WTC11 (cell line): Measurements from ENCODE around the gene MAP7. TPM values are rescaled to one million over a fixed set of nuclear protein-coding genes. Genes with fewer than 3 reads are reported as not detected.

Experiments used
- ATAC-seq: fragments of 200-7000 bp; cut with Tn5 transposase; 2 replicates; pipeline ENCODE4 v1.10.0; 2021; ENCODE audit warnings: mild to moderate bottlenecking, moderate library complexity
- CTCF ChIA-PET: fragments of 300-600 bp; sonication (Branson Sonifier 250); formaldehyde crosslinking; loops from one replicate; lab custom pipeline; 2021; ENCODE audit warnings: antibody characterized with exemption; lab: Charles Lee
- POLR2A ChIA-PET: fragments of 350-600 bp; sonication (Branson Sonifier 250); formaldehyde crosslinking; loops from one replicate; lab custom pipeline; 2021; ENCODE audit warnings: antibody characterized with exemption; lab: Charles Lee
- DNase-seq: peaks from one replicate; pipeline ENCODE4 v3.0.0; 2021; ENCODE audit warnings: low spot score
- H3K27ac Mint-ChIP-seq: 2 replicates; pipeline ENCODE4 v1.8.0; 2021; ENCODE audit warnings: mixed read lengths
- H3K27me3 Mint-ChIP-seq: 2 replicates; pipeline ENCODE4 v1.8.0; 2021; ENCODE audit warnings: low read depth, mild to moderate bottlenecking, moderate library complexity, mixed read lengths
- H3K36me3 Mint-ChIP-seq: 2 replicates; pipeline ENCODE4 v1.8.0; 2021; ENCODE audit warnings: mixed read lengths
- H3K4me1 Mint-ChIP-seq: 2 replicates; pipeline ENCODE4 v1.8.0; 2022; ENCODE audit warnings: mixed read lengths
- H3K4me3 Mint-ChIP-seq: 2 replicates; pipeline ENCODE4 v1.8.0; 2021; ENCODE audit warnings: mild to moderate bottlenecking, moderate library complexity, mixed read lengths
- H3K9me3 Mint-ChIP-seq: 2 replicates; pipeline ENCODE4 v1.8.0; 2021; ENCODE audit warnings: mixed read lengths
- ATF1 ChIP-seq: sonication (generic); formaldehyde crosslinking; IDR thresholded peaks from 2 replicates; pipeline ENCODE4 v1.8.1; 2023; ENCODE audit warnings: mild to moderate bottlenecking, moderate library complexity, missing genetic modification reagents
- CBFB ChIP-seq: sonication (generic); formaldehyde crosslinking; IDR thresholded peaks from 2 replicates; pipeline ENCODE4 v1.8.1; 2022; ENCODE audit warnings: mild to moderate bottlenecking, low read depth, missing genetic modification reagents
- CREB1 ChIP-seq: sonication (generic); formaldehyde crosslinking; IDR thresholded peaks from 2 replicates; pipeline ENCODE4 v1.8.0; 2023; ENCODE audit warnings: mild to moderate bottlenecking, missing genetic modification reagents
- CREM ChIP-seq: sonication (generic); formaldehyde crosslinking; IDR thresholded peaks from 2 replicates; pipeline ENCODE4 v1.8.1; 2022; ENCODE audit warnings: mild to moderate bottlenecking, missing genetic modification reagents, moderate library complexity
- EMX1 ChIP-seq: fragments of 250-450 bp; sonication (Bioruptor Pico); IDR thresholded peaks from 2 replicates; pipeline ENCODE4 v1.8.0; 2021; ENCODE audit warnings: mild to moderate bottlenecking
- ETV6 ChIP-seq: sonication (generic); formaldehyde crosslinking; IDR thresholded peaks from 2 replicates; pipeline ENCODE4 v1.8.1; 2022; ENCODE audit warnings: mild to moderate bottlenecking, missing genetic modification reagents
- GABPB1 ChIP-seq: sonication (generic); formaldehyde crosslinking; IDR thresholded peaks from 2 replicates; pipeline ENCODE4 v1.8.1; 2023; ENCODE audit warnings: mild to moderate bottlenecking, missing genetic modification reagents
- IRF2 ChIP-seq: sonication (generic); formaldehyde crosslinking; IDR thresholded peaks from 2 replicates; pipeline ENCODE4 v1.8.0; 2022; ENCODE audit warnings: low read depth, missing genetic modification reagents, borderline replicate concordance
- JUN ChIP-seq: sonication (generic); formaldehyde crosslinking; IDR thresholded peaks from 2 replicates; pipeline ENCODE4 v1.8.0; 2023; ENCODE audit warnings: mild to moderate bottlenecking, missing genetic modification reagents
- KAT7 ChIP-seq: sonication (generic); formaldehyde crosslinking; IDR thresholded peaks from 2 replicates; pipeline ENCODE4 v1.8.1; 2023; ENCODE audit warnings: missing genetic modification reagents, mild to moderate bottlenecking, borderline replicate concordance
- MYBL2 ChIP-seq: sonication (generic); formaldehyde crosslinking; IDR thresholded peaks from 2 replicates; pipeline ENCODE4 v1.8.1; 2023; ENCODE audit warnings: mild to moderate bottlenecking, moderate library complexity, missing genetic modification reagents
- NFATC4 ChIP-seq: fragments of 250-450 bp; sonication (Bioruptor Pico); IDR thresholded peaks from 2 replicates; pipeline ENCODE4 v1.9.0; 2021; ENCODE audit warnings: mild to moderate bottlenecking
- NFE2L1 ChIP-seq: sonication (generic); formaldehyde crosslinking; IDR thresholded peaks from 2 replicates; pipeline ENCODE4 v1.8.1; 2023; ENCODE audit warnings: missing genetic modification reagents
- NFYB ChIP-seq: sonication (generic); formaldehyde crosslinking; conservative IDR thresholded peaks from 2 replicates; pipeline ENCODE4 v1.8.0; 2022; ENCODE audit warnings: low read depth, missing genetic modification reagents
- NR1H2 ChIP-seq: sonication (generic); formaldehyde crosslinking; IDR thresholded peaks from 2 replicates; pipeline ENCODE4 v1.9.0; 2021; ENCODE audit warnings: mild to moderate bottlenecking, moderate library complexity, missing genetic modification reagents
- NR2C2 ChIP-seq: sonication (generic); formaldehyde crosslinking; IDR thresholded peaks from 2 replicates; pipeline ENCODE4 v1.8.0; 2022; ENCODE audit warnings: mild to moderate bottlenecking, missing genetic modification reagents
- NR3C1 ChIP-seq: sonication (generic); formaldehyde crosslinking; conservative IDR thresholded peaks from 2 replicates; pipeline ENCODE4 v1.8.1; 2023; ENCODE audit warnings: low read depth, mild to moderate bottlenecking, missing genetic modification reagents
- SMAD4 ChIP-seq: sonication (generic); formaldehyde crosslinking; IDR thresholded peaks from 2 replicates; pipeline ENCODE4 v1.8.0; 2022; ENCODE audit warnings: mild to moderate bottlenecking, missing genetic modification reagents
- ZNF232 ChIP-seq: sonication (generic); formaldehyde crosslinking; IDR thresholded peaks from 2 replicates; pipeline ENCODE4 v1.8.0; 2022; ENCODE audit warnings: mild to moderate bottlenecking, missing genetic modification reagents
- ZNF423 ChIP-seq: fragments of 250-450 bp; sonication (Bioruptor Pico); IDR thresholded peaks from 2 replicates; pipeline ENCODE4 v2.1.2; 2022; ENCODE audit warnings: mild to moderate bottlenecking, moderate library complexity
- ZNF671 ChIP-seq: fragments of 250-450 bp; sonication (Bioruptor Pico); IDR thresholded peaks from 2 replicates; pipeline ENCODE4 v1.8.0; 2021; ENCODE audit warnings: mild to moderate bottlenecking
- total RNA-seq: library from RNA; stranded (reverse); gene quantifications from 3 replicates; pipeline ENCODE4 v1.2.3, GENCODE V29; 2021
- TF ChIP-seq, protein P1 (sequence below): fragments of 250-450 bp; sonication (Bioruptor Pico); IDR thresholded peaks from 2 replicates; pipeline ENCODE4 v1.9.0; 2021; ENCODE audit warnings: mild to moderate bottlenecking
- TF ChIP-seq, protein P2 (sequence below): sonication (generic); formaldehyde crosslinking; IDR thresholded peaks from 2 replicates; pipeline ENCODE4 v1.8.1; 2022; ENCODE audit warnings: low read depth, mild to moderate bottlenecking, moderate library complexity, missing genetic modification reagents, borderline replicate concordance
- TF ChIP-seq, protein P3 (sequence below): sonication (generic); formaldehyde crosslinking; IDR thresholded peaks from 2 replicates; pipeline ENCODE4 v1.8.0; 2022; ENCODE audit warnings: mild to moderate bottlenecking, missing genetic modification reagents
- TF ChIP-seq, protein P4 (sequence below): sonication (generic); formaldehyde crosslinking; IDR thresholded peaks from 2 replicates; pipeline ENCODE4 v1.8.1; 2022; ENCODE audit warnings: mild to moderate bottlenecking, missing genetic modification reagents, moderate library complexity, borderline replicate concordance
- TF ChIP-seq, protein P5 (sequence below): sonication (generic); formaldehyde crosslinking; IDR thresholded peaks from 2 replicates; pipeline ENCODE4 v1.8.1; 2022; ENCODE audit warnings: low read depth, missing genetic modification reagents, borderline replicate concordance

The MAP7 gene
- total RNA-seq, 1 experiment from 2014 or later: 56.6 TPM

DNA sequence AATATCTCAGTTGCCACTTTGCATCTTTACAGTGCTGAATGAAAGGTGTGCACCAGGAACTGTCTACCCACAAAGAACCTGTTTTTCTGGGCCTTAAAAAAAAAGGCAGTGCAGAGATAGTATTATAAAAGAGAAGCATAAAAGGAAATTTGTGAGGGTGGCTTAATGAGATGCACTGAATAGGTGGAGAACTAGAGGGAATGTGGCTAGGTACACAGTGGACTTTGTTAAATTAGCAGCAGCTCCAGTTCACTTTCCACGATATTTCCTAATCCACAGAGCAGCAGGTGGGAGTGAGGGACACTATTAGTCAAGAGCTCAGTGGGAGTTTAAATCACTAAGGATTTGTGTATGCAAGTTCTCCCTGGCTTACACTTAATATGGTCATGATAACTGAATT lies 38.8 kb downstream of the MAP7 start:
- POLR2A ChIA-PET: no interaction called here
- no peak for DNase-seq
- Mint-ChIP-seq H3K27ac (no peak overlapping the region), H3K36me3 (peaks cover 26% of the 10 kb centered on the region), H3K4me1 (peaks cover 33% of the 10 kb centered on the region), H3K4me3 (no peak overlapping the region), H3K27me3 (no peaks in the 10 kb centered on the region), H3K9me3 (peaks cover 4% of the 10 kb centered on the region)
- CTCF ChIA-PET: interaction anchor here (0.8 kb wide), 1 partner anchor 10 kb away, joined by 3 read pairs; no protein-coding TSS in a partner anchor
- no peak for ATAC-seq
- TF ChIP-seq CBFB (CRISPR knock-in tag) (no peak), NFE2L1 (CRISPR knock-in tag) (no peak), NFATC4 (CRISPR knock-in tag) (no peak), NR3C1 (CRISPR knock-in tag) (no peak), NR1H2 (CRISPR knock-in tag) (no peak), CREM (CRISPR knock-in tag) (no peak), CREB1 (no peak), JUN (no peak), GABPB1 (CRISPR knock-in tag) (no peak), ZNF671 (no peak), KAT7 (CRISPR knock-in tag) (no peak), ZNF232 (CRISPR knock-in tag) (no peak), ATF1 (CRISPR knock-in tag) (no peak), NFYB (CRISPR knock-in tag) (no peak), IRF2 (no peak), MYBL2 (no peak)
- TF ChIP-seq, protein P1, sequence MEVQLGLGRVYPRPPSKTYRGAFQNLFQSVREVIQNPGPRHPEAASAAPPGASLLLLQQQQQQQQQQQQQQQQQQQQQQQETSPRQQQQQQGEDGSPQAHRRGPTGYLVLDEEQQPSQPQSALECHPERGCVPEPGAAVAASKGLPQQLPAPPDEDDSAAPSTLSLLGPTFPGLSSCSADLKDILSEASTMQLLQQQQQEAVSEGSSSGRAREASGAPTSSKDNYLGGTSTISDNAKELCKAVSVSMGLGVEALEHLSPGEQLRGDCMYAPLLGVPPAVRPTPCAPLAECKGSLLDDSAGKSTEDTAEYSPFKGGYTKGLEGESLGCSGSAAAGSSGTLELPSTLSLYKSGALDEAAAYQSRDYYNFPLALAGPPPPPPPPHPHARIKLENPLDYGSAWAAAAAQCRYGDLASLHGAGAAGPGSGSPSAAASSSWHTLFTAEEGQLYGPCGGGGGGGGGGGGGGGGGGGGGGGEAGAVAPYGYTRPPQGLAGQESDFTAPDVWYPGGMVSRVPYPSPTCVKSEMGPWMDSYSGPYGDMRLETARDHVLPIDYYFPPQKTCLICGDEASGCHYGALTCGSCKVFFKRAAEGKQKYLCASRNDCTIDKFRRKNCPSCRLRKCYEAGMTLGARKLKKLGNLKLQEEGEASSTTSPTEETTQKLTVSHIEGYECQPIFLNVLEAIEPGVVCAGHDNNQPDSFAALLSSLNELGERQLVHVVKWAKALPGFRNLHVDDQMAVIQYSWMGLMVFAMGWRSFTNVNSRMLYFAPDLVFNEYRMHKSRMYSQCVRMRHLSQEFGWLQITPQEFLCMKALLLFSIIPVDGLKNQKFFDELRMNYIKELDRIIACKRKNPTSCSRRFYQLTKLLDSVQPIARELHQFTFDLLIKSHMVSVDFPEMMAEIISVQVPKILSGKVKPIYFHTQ (CRISPR knock-in tag): no peak
- TF ChIP-seq, protein P2, sequence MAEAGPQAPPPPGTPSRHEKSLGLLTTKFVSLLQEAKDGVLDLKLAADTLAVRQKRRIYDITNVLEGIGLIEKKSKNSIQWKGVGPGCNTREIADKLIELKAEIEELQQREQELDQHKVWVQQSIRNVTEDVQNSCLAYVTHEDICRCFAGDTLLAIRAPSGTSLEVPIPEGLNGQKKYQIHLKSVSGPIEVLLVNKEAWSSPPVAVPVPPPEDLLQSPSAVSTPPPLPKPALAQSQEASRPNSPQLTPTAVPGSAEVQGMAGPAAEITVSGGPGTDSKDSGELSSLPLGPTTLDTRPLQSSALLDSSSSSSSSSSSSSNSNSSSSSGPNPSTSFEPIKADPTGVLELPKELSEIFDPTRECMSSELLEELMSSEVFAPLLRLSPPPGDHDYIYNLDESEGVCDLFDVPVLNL (CRISPR knock-in tag): no peak
- TF ChIP-seq, protein P3, sequence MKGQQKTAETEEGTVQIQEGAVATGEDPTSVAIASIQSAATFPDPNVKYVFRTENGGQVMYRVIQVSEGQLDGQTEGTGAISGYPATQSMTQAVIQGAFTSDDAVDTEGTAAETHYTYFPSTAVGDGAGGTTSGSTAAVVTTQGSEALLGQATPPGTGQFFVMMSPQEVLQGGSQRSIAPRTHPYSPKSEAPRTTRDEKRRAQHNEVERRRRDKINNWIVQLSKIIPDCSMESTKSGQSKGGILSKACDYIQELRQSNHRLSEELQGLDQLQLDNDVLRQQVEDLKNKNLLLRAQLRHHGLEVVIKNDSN (CRISPR knock-in tag): no peak

DNA sequence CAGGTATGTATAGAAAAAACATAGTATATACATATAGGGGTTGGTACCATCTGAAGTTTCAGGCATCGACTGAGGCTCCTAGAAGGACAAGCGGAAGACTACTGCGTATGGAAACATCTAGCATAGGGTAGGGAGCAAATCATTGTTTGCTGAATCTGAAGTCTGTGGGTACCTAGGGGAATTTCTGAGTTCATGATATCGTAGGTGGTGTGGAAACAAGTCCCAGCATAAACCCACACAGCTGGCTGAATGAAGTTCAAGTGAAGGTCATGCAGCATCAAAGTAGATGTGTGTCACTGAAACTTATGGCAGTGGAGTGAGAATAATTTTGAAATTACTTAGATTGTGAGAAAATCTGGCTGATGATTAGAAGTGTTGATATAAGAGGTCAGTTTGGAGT lies 39.4 kb downstream of the MAP7 start:
- TF ChIP-seq EMX1 (CRISPR knock-in tag) (no peak), GABPB1 (CRISPR knock-in tag) (no peak), ZNF423 (no peak), NFE2L1 (CRISPR knock-in tag) (no peak), ETV6 (no peak), SMAD4 (CRISPR knock-in tag) (no peak), NR2C2 (CRISPR knock-in tag) (no peak), ZNF671 (no peak)
- TF ChIP-seq, protein P2 (CRISPR knock-in tag): no peak
- TF ChIP-seq, protein P4, sequence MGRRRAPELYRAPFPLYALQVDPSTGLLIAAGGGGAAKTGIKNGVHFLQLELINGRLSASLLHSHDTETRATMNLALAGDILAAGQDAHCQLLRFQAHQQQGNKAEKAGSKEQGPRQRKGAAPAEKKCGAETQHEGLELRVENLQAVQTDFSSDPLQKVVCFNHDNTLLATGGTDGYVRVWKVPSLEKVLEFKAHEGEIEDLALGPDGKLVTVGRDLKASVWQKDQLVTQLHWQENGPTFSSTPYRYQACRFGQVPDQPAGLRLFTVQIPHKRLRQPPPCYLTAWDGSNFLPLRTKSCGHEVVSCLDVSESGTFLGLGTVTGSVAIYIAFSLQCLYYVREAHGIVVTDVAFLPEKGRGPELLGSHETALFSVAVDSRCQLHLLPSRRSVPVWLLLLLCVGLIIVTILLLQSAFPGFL: no peak
- TF ChIP-seq, protein P1 (CRISPR knock-in tag): no peak
- TF ChIP-seq, protein P5, sequence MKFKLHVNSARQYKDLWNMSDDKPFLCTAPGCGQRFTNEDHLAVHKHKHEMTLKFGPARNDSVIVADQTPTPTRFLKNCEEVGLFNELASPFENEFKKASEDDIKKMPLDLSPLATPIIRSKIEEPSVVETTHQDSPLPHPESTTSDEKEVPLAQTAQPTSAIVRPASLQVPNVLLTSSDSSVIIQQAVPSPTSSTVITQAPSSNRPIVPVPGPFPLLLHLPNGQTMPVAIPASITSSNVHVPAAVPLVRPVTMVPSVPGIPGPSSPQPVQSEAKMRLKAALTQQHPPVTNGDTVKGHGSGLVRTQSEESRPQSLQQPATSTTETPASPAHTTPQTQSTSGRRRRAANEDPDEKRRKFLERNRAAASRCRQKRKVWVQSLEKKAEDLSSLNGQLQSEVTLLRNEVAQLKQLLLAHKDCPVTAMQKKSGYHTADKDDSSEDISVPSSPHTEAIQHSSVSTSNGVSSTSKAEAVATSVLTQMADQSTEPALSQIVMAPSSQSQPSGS (CRISPR knock-in tag): no peak
- peaks cover 33% of the 10 kb centered on the region for H3K4me1 Mint-ChIP-seq
- peaks cover 26% of the 10 kb centered on the region for H3K36me3 Mint-ChIP-seq
- H3K9me3 Mint-ChIP-seq: peaks cover 4% of the 10 kb centered on the region
- POLR2A ChIA-PET: no interaction called here
- H3K27ac Mint-ChIP-seq: peak overlapping the region; percentile 1; the same call in 1 of the 2 replicates
- no peak for DNase-seq
- no peak overlapping the region for H3K4me3 Mint-ChIP-seq
- ATAC-seq: no peak
- CTCF ChIA-PET: no interaction called here
- no peaks in the 10 kb centered on the region for H3K27me3 Mint-ChIP-seq
